Measurements from ENCODE around the gene SUCLG2. TPM values are rescaled to one million over a fixed set of nuclear protein-coding genes. Genes with fewer than 3 reads are reported as not detected.

The SUCLG2 gene
- total and polyA plus RNA-seq, 9 of the 15 experiments (the other 6 are each of a cell fraction or from before 2014, with no cell fraction given) = 10.1 to 41.4 (median 29.0) TPM

DNA sequence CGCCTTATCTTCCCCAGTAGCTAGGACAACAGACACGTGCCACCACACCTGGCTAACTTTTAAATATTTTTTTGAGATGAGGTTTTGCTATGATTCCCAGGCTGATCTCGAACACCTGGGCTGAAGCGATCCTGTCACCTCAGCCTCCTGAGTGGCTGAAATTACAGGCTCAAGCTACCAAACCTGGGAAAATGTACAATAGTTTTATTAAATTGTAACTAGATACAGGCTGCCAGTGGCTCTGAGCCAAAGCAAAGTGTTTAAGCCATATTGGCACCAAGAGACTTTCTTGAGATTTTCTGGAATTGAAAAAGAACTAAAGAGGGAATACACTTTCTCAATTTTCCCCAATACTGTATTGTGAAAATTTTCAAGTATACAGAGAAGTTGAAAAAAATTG, 204.3 kb downstream of the SUCLG2 start:
- DNase-seq (ENCODE audit: extremely low read depth in 1 of 4, low spot score in 3 of 4) (no peak), ATAC-seq (no peak), FAIRE-seq (no peak)
- no peaks in the 10 kb centered on the region for H4K20me1 ChIP-seq (replicated peaks; ENCODE audit: control insufficient read depth, insufficient read depth, low read length)
- no peak overlapping the region for H3K27ac ChIP-seq (ENCODE audit: extremely low read depth, low read depth, low read length)
- H3K4me3 ChIP-seq = no peak overlapping the region
- POLR2A ChIA-PET = interaction anchor here (0.6 kb wide), 1 partner anchor 543 kb away, joined by 3 read pairs; no protein-coding TSS in a partner anchor
- no peaks in the 10 kb centered on the region for H3K9me1 ChIP-seq (ENCODE audit: control insufficient read depth, insufficient read depth, low read length)
- no peak overlapping the region for H2AFZ ChIP-seq (ENCODE audit: low read depth, low read length)
- no peaks in the 10 kb centered on the region for H3K36me3 ChIP-seq (ENCODE audit: control insufficient read depth, insufficient read depth, low read length)
- H3K27me3 ChIP-seq (ENCODE audit: control insufficient read depth in 2 of 2, insufficient read depth in 2 of 2, low read length in 2 of 2) = no peaks in the 10 kb centered on the region
- intact Hi-C loops (cut with micrococcal nuclease) = no loop called here
- no TSS peak for BruUV-seq (replicated peaks)
- WGBS (ENCODE audit: insufficient coverage, low coverage, missing lambda C conversion rate) = 84% methylated on average over 4 of the region's 4 CpGs
- in situ Hi-C loops (cut with MboI) = no loop called here
- CTCF ChIA-PET (ENCODE audit: low intra/inter-chr PET ratio) = no interaction called here
- no peaks in the 10 kb centered on the region for H3K4me1 ChIP-seq (replicated peaks in 1 of 2; ENCODE audit: control insufficient read depth in 2 of 2, insufficient read depth in 2 of 2, low read length in 2 of 2)
- H3K9me3 ChIP-seq (replicated peaks; ENCODE audit: control insufficient read depth, insufficient read depth, low read depth, low read length) = no peaks in the 10 kb centered on the region
- TF ChIP-seq SRSF9 (IDR thresholded peaks at IDR 0.05; ENCODE audit: borderline replicate concordance, low read depth, low read length) (no peak), KDM1A (IDR thresholded peaks at IDR 0.05) (no peak), LCOR (CRISPR knock-in tag; IDR thresholded peaks at IDR 0.05) (no peak), GABPB1 (CRISPR knock-in tag; IDR thresholded peaks at IDR 0.05) (no peak), SIN3A (IDR thresholded peaks at IDR 0.05; ENCODE audit: borderline replicate concordance in 2 of 2, control insufficient read depth in 1 of 2, low read depth in 2 of 2, low read length in 2 of 2) (no peak), ATF1 (CRISPR knock-in tag; IDR thresholded peaks at IDR 0.05) (no peak), ATF1 (tag; IDR thresholded peaks at IDR 0.05) (no peak), XRCC4 (IDR thresholded peaks at IDR 0.05; ENCODE audit: extremely low read depth, insufficient read depth, insufficient read length) (no peak), ZNF12 (CRISPR knock-in tag; IDR thresholded peaks at IDR 0.05) (no peak), ZNF830 (CRISPR knock-in tag; IDR thresholded peaks at IDR 0.05) (no peak), POLR2H (tag; IDR thresholded peaks at IDR 0.05; ENCODE audit: low read depth) (no peak)
- TF ChIP-seq, protein P1, sequence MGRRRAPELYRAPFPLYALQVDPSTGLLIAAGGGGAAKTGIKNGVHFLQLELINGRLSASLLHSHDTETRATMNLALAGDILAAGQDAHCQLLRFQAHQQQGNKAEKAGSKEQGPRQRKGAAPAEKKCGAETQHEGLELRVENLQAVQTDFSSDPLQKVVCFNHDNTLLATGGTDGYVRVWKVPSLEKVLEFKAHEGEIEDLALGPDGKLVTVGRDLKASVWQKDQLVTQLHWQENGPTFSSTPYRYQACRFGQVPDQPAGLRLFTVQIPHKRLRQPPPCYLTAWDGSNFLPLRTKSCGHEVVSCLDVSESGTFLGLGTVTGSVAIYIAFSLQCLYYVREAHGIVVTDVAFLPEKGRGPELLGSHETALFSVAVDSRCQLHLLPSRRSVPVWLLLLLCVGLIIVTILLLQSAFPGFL (CRISPR knock-in tag; IDR thresholded peaks at IDR 0.05) = no peak
- H3K4me2 ChIP-seq (ENCODE audit: insufficient read depth, low read length) = no peak overlapping the region
- H3K9ac ChIP-seq (ENCODE audit: insufficient read depth in 1 of 2, low read depth in 2 of 2, low read length in 2 of 2) = no peak overlapping the region
- H3K79me2 ChIP-seq (ENCODE audit: control insufficient read depth, insufficient read depth, low read length) = no peaks in the 10 kb centered on the region

All from K562 (cell line).